COR-L47 (cell line): ENCODE results near the gene PLAAT2.

Experiments used
- DNase-seq: peaks from one replicate; lab custom pipeline; 2025; lab: John Stamatoyannopoulos, UW

Gene PLAAT2

DNA sequence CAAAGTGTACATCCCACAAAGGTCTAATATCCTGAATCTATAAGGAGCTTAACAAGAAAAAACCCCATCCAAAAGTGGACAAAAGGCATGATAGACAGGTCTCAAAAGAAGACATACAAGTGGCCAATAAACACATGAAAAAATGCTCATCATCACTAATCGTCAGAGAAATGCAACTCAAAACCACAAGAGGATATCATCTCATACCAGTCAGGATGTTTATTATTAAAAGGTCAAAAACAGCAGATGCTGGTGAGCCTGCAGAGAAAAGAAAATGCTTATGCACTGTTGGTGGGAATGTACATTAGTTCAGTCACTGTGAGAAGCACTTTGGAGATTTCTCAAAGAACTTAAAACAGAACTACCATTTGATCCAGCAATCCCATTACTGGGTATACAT, 44.6 kb downstream of the PLAAT2 start:
- no peak for DNase-seq

DNA sequence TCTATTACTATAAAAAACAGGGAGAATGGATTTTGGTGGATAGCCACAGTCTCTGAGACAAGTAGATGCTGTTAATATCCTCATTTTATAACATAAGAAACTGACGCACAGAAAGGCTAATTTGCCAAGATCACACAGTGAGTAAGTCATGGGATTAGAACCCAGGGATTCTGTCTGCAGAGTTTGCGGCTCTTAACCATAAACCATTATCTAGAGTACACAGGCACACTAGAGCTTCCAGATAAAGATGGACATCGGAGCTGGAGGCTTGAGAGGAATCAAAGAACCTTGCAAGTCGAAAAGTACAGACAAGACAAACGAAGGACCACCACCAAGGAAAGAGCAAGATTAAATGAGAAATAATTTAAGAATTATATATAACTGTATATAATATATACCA, 46.0 kb downstream of the PLAAT2 start:
- DNase-seq: no peak

DNA sequence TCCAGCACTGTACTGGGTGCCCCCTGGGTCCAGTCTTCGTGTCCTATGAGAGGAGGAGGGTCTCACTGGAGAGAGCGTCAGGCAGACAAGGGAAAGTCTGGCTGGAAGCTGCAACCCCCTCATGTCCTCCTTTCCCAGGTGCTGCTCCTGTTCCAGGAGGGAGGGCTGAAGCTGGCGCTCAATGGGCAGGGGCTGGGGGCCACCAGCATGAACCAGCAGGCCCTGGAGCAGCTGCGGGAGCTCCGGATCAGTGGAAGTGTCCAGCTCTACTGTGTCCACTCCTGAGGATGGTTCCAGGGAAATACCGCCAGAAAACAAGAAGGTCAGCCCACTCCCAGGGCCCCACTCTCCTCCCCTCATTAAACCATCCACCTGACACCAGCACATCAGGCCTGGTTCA, 47.1 kb downstream of the PLAAT2 start:
- no peak for DNase-seq

DNA sequence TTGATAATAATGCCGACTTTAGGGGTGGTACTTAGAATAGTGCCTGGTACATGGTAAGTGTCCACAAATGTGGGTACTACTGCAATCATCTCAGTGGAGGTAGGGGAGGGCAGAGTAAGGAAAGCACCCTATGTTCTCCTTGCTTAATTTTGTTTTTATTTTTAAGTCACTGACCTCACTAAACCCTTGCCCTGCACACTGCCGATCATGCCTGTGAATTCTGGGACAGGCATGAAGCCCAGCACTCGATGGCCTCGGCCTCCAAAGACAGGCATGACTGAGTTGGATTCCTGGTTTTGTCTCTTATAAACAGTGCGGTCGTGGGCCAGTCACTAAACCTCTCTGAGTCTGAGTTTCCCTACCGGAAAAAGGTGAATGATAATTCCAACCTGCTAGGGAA, 50.4 kb downstream of the PLAAT2 start:
- no peak for DNase-seq

DNA sequence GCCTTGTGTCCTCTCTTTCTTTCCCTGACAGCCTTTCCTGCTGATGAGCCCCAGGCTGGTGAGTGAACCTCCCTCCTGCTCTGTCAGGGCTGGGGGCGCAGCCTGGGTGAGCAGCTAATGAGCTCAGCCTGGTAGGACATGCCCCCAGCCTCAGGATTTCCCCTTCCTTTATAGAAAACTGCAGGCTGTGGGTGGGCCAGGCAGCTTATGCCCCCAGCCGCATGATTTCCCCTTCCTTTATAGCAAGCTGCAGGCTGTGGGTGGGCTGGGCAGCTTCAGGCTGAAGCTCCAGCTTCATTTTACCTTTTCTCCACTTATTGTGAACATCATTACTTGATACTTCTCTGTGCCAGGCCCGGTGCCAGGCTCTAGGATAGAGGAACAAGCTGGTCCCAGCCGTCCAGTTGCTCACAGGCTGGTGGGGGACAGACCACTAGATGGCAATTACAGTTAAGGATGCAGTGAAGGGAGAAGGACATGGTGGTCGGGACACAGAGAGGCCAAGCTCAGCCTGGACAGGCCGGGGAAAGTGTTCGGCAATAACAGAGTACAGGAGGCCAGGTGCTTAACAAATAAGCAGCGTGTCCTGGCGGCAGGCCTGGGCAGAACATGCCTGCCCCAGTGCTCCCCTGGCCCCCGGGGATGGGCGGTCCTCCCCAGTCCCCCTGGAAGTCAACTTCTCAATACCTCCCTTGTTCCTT, 52.0 kb downstream of the PLAAT2 start:
- DNase-seq: no peak

DNA sequence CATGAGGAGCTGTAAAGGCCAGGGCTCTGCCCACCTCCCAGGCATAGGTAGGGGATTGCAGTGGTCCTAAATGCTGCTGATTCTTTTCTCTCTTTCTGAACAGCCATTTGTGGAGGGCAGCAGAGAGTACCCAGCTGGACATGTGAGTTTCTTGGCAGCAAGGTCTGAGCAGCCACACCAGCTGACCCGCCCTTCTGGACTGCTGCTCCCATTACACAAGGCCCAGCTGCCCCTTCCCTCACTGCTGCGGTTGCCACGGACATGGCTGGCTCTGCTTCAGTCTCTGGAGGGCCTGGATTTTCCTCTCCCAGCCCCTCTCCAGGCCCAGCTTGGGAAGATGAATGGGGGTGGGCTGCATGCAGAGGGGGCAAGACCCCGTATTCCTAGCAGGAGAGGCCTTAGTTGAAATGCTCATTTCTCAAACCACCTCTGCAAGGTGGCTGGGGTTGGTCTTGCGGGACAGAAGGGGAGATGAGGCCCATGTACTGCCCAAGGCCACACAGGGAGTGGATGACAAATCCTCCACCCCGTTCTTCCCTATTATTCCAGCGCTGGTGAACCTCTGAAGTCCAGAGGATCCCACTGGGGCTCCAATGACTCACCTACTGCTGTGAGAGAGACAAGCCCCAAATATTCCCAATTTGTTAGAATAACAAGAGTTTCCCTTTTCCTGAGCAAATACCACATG, 52.7 kb downstream of the PLAAT2 start:
- DNase-seq: no peak

DNA sequence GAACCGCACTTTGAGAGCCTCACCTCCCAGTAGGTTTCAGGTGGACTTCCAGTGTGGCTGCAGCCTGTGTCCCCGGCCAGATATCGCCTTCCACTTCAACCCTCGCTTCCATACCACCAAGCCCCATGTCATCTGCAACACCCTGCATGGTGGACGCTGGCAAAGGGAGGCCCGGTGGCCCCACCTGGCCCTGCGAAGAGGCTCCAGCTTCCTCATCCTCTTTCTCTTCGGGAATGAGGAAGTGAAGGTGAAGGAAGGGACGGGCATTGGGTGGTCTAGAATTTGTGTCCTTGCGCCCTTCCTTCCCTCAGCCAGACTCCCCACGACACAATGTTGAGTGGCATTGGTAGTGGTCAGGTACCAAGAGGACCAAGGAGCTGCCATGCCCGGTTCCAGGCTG, 54.4 kb downstream of the PLAAT2 start:
- DNase-seq: no peak

DNA sequence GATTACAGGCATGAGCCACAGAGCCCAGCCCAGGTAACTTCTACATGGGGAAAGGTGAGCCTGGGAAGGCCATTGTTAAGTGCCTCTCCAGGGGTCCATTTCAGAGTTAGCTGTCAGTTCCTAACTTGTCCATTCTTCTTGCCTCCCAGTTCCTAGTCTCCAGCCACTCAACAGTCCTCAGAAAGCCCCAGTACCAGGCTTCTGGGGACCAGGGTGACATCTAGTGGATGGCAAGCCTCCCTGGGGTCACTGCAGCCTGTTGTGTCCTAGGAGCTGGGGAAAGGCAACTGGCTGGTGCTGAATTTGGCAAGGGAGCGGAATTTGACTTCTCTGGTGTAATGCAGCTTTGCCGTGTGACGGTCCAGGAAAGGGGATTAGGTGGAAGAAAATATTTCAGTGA, 55.2 kb downstream of the PLAAT2 start:
- no peak for DNase-seq

DNA sequence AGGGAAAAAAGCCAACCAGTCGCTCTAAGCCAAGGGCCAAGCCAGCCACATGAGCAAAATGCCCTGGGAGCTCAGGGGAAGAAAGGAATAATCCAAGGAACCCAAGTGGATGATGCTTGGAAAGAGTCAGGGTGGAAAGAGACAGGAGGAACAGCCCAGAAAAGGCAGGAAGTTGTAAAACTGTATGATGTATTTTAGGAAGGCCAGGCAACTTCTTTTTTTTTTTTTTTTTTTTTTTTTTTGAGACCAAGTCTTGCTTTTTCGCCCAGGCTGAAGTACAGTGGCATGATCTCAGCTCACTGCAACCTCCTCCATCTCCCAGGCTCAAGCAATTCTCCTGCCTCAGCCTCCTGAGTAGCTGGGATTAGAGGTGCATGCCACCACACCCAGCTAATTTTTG, 55.7 kb downstream of the PLAAT2 start:
- no peak for DNase-seq

DNA sequence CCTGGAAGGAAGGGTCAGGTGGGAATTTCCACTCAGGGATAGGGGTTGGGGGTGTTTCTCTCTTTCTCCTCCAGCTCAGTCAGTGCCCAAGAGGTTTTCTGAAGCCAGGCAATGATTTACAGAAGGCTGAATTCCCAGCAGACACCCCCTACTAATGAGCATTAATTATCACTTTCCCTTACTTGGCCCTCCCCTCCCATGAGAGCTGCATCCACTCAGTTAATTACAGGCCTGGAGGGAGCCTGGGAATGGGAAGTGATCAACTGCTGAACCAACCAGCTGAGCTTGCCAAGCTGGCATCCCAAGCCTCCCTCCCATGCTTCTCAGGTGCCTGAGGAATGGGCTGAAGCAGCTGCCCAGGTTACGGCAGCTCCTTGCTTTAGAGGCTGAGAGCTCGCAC, 56.3 kb downstream of the PLAAT2 start:
- DNase-seq: peak; percentile 56

DNA sequence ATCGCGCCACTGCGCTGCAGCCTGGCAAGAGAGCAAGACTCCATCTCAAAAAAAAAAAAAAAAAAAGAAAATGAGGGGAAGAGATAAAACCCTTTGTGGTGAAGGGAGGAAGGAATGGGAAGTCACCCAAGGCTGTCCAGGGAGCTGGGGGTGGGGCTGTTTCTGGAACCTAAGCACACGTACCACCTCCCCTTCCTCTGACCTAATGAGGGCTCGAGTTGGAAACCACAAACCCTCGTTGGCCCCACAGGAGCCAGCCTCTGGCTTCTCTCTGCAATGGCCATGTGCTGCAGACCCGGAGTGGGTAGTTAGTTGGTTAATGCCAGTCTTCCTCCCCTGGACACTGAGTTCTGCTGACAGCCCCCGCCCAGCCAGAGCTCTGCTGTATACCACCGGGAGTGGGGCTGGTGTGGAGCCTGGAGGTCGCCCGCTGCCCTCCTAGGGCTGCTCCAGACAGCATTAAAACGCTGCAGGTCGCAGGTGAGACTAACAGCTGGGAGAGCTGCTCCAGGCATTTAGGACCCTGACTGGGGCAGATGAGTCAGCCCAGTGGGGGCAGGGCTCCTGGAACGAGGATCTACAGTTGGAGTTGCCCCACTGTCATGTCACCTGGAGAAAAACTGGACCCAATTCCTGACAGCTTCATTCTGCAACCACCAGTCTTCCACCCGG, 57.2 kb downstream of the PLAAT2 start, which contains the start of gene LGALS12:
Gene LGALS12, plus strand, starts transcription at position 228 of the 672 bp plus-strand sequence. Its CDS starts 375 bp downstream, at position 603.
- no peak for DNase-seq

DNA sequence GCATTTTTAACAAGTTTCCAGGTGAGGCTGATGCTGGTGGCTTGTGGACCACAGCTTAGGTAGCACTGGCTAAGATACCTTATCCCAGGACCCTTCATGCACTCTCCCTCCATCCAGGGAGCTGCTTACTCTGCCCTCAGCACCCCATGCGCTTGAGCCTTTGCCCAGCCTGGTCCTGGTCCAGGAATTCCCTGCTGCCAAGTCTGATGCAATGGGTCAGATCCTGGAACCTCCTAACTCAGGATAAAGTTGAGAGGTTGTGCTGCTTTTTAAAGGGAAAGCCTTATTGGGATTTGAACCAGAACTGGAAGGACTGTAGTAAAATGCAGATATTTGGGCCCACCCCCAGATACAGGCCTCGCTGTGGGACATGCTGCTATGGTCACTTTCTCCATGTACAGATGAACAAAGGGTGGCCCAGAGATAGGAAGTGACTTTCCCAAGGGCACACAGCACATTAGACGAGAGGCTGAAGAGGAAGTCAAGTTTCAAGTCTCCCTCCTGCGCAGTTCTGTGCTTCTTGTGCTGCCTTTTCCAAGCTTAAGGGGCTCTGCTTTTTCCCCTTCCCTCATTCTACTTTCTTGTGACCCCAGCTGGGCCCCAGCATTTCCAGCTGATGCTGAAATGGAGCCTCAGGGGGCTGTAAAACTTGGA, 58.1 kb downstream of the PLAAT2 start:
- no peak for DNase-seq

DNA sequence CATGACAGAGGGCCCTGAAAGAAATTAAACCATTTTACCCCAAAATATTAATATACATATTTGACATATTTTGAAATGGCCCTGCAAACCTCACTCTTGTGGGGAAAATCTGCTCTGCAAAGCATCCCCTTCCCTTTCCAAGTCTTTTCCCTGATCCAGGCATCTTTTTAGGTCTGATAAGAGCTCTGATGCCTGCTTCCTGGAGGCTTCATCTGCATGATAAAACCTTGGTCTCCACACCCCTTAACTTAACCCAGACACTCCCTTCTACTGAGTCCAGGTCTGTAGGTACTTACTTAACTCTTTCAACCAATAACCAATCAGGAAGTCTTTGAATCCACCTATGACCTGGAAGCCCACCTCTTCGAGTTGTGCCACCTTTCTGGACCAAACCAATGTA, 59.1 kb downstream of the PLAAT2 start:
- no peak for DNase-seq

DNA sequence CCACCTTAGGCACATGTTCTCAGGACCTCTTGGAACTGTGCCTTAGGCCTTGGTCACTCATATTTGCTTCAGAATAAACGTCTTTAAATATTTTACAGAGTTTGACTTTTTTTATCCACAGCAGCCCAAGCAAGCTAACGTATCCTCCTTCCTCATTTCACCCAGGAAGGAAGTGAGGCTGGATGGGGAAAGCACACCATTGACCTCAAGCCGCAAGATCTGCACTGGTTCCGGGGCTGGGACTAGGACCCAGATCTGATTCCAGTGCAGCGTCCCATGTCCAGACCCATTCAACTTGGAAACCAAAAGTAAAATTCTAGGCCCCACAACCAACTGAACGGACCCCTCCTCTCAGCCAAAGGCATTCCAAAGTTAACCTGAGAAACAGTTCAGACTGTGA, 59.7 kb downstream of the PLAAT2 start:
- DNase-seq: no peak
